Midbrain (tissue), 1 donor: ENCODE results near the gene ARL3.
"Not testable (repeated sequence)": the region's sequence is repeated elsewhere in the genome, so short reads cannot be mapped to it uniquely, and the experiment has no call there.

Experiments used
- DNase-seq: peaks from one replicate; lab custom pipeline; 2025; lab: John Stamatoyannopoulos, UW

Gene ARL3

GRCh38 chr10:102673236-102673818, 40.9 kb downstream of the ARL3 start:
- DNase-seq: no peak

GRCh38 chr10:102670871-102671434, 43.2 kb downstream of the ARL3 start:
- no peak for DNase-seq

- DNase-seq: no peak
Observed at GRCh38 chr10:102670065-102670670, 44.0 kb downstream of the ARL3 start.

- no peak for DNase-seq
Observed at GRCh38 chr10:102669206-102670064, 44.8 kb downstream of the ARL3 start.

- DNase-seq: no peak
Observed at GRCh38 chr10:102668326-102669107, 45.7 kb downstream of the ARL3 start.

- not testable (repeated sequence) for DNase-seq
Observed at GRCh38 chr10:102667411-102667810, 46.8 kb downstream of the ARL3 start.

GRCh38 chr10:102665904-102666509, 48.2 kb downstream of the ARL3 start:
- no peak for DNase-seq

GRCh38 chr10:102661658-102662028, 52.6 kb downstream of the ARL3 start:
- no peak for DNase-seq

GRCh38 chr10:102660888-102661657, 53.1 kb downstream of the ARL3 start:
- peak; percentile 48 for DNase-seq

GRCh38 chr10:102658802-102659201, 55.4 kb downstream of the ARL3 start:
- DNase-seq: no peak

GRCh38 chr10:102657984-102658724, 56.0 kb downstream of the ARL3 start:
- DNase-seq: no peak

- DNase-seq: no peak
Observed at GRCh38 chr10:102657451-102657850, 56.7 kb downstream of the ARL3 start.

- DNase-seq: no peak
Observed at GRCh38 chr10:102656791-102657371, 57.3 kb downstream of the ARL3 start.

GRCh38 chr10:102656026-102656425, 58.2 kb downstream of the ARL3 start:
- no peak for DNase-seq

GRCh38 chr10:102654969-102655368, 59.2 kb downstream of the ARL3 start:
- no peak for DNase-seq

- DNase-seq: no peak
Observed at GRCh38 chr10:102654566-102654965, 59.6 kb downstream of the ARL3 start.

- no peak for DNase-seq
Observed at GRCh38 chr10:102653060-102653459, 61.1 kb downstream of the ARL3 start.

- DNase-seq: no peak
Observed at GRCh38 chr10:102652170-102652916, 61.9 kb downstream of the ARL3 start.
